ENCODE data around the gene SLC37A2.
A peak's percentile ranks its signal among the peaks of the same experiment; 100 is the strongest.
"Not testable (repeated sequence)": the region's sequence is repeated elsewhere in the genome, so short reads cannot be mapped to it uniquely, and the experiment has no call there.

The SLC37A2 gene

DNA sequence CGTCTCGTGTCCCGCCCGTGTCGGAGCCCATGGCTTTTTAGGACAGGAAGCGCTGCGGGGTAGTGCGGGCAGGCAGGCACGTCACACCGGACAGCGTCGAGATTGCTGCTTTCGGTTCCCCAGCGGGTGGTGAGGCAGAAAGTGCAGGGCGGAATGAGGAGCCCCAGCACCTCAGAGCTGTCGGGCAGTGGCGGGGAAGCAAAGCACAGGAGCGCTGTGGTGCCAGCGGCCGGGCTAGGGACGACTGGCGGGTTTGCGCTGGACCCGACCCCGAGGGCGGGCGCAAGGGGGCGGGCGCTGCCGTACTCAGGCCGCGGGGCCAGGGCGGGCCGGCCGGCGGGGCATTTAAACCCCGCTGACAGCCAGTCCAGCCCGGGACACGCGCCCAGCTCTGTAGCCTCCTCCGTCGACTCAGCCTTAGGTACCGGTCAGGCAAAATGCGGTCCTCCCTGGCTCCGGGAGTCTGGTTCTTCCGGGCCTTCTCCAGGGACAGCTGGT is at the start of gene SLC37A2:
Gene SLC37A2, plus strand, starts transcription at position 375 of the 498 bp plus-strand sequence. Its CDS starts 63 bp downstream, at position 438.
- ATAC-seq, result peak; percentile 70 to 85

DNA sequence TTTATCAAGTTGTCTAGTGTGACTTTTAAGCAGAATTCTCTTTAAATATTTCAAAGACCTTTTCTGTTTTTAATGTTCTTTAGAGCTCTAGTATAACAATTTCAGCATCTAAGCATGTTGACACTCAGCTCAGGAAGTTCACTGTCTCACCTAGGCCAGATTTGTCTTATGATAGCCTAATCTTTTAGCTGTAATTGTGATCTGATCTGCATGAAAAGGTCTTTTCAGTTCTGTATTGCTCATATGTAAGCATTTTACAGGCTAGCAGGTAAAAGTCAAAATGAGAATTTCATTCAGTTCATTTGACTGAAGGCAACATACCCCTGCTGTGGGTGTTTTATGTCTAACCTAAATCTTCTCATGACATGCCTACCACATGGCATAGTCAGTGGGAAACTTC is 46.7 kb upstream of the SLC37A2 start:
- no peak for ATAC-seq

DNA sequence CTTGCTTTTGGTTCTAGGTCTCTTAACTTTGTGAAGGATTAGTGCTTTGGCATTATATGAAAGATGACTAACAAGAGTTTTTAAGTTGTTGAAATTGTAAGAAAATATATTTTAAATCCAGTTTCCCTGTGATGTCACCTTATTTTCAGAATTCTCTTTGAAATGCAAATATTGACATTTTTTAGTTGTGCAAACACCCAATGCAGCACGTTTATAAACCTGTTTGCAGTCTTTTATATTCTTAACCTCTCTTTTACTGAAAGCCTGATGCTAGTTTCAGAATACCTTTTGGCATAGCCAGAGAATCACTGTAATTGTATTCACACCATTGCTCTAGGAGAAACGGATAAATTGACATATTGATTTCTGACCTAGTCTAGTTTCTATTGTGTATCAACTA is 42.8 kb upstream of the SLC37A2 start:
- no peak for ATAC-seq

DNA sequence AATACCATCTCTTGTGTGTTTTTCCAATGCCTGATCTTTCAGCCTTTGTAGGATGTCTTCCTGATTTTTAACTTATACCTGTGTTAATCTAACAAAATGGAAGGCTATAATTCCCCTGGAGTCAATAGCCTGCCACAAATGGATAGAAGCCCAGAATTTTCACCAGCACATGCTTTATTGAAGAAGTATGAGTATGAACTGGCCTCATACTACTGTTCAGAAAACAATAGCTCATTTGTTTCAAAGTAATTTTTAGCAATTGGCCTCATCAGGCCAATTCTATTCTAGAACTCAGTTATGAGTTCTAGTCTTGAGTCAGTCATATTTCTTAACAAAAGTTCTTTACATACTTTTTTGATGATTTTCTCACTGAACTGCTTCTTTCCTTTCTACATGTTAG is 40.6 kb upstream of the SLC37A2 start:
- ATAC-seq, result no peak

DNA sequence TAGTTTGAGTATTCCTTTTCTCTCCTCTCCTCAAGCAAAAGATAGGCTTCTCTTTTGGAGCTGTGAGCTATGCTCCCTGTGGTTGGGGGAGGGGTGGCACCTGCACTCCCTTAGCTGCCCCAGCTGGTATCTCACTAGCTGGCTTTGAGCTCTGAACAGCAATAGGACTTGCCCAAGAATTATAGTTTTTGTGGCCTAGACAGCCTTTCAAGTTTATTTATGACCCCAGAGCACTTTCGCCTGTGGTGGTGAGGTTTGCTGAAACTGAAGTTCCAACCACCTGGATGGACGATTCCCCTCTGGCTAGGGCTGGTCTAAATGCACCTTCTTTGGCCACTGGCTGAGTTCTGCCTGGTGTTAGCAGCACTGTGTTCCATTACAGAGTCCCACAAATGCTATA is 37.1 kb upstream of the SLC37A2 start:
- no peak for ATAC-seq

DNA sequence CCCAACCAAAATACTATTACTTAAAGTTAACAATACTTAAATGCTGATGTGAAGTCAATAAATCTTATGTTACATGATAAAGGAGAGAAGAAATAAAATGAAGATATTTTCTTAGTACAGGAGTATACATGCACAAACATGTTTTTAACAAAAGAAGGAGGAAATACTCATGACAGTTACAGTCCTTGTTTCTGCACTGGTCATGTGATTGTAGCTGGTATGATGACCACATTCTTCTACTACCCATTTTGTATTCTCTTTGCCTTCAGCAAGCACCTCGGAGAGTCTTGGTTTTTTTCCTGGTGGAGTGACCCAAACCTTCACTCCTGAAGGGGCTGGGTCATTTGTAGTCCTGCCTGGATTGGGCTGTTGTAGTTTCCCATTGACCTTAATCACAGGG is 33.7 kb upstream of the SLC37A2 start:
- not testable (repeated sequence) for ATAC-seq

DNA sequence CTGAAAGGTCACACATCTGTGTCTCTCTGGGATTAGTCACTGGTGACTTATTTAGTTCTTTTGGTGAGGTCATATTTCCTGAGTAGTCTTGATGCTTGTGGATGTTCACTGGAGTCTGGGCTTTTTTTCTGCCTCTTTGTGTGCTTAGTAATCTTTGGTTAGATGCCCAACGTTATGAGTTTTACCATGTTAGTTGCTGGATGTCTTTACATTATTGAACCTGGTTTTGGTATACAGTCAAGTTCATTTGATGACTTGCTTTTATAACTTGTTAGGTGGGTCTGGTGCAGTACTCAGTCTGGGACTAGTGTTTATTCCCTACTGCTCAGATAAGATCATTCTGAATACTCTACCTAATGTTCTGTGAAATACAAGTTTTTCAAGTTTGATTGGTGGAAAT is 26.2 kb upstream of the SLC37A2 start:
- peak; percentile 81 to 87 for ATAC-seq

DNA sequence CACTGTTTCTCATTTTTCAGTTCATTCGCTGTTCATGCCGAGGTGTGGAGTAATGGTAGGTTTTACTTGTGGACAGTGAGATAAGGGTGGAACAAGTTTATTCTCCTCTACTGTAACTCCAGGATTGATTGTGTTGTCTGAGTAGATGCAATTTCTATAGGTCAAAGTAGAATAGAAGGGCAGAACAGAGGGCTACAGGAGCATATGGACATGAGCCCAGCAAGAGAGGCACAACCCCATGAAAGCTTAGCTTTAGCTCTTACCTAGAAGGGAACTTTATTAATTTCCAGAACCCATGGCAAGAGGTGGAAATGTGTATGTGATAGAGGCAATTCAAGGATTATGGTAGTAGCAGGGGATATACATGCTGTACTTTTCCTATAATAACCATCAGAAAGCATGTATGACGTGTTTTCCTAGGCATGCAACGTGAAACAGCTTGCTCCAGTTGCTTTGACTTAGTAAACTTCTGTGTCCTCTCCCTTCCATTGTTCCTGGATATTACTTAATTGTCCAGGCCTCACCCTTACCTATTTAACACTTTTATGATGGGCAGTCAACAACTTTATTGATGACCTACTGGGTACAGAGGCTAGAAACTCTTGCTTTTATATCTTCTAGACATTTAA is 13.8 kb upstream of the SLC37A2 start:
- ATAC-seq, result no peak

DNA sequence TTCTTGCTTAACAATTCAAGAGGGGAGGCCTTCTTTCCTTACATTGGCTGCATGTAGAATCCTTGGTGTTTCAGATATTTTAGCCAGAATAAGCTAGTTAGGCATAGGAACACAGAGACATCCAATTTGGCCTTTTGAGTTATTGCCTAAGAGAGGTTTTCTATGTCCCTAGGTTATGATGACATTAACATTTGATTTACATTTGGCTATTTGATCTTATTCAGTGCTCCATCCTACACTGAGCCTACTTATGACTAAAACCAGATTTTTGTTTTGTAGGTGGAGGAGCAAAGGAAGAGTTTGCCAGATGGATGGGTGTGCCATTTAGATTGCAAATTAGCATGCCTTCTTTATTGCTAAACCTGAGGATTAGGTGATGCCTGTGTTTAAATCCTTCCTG is 11.1 kb upstream of the SLC37A2 start:
- ATAC-seq, result no peak

DNA sequence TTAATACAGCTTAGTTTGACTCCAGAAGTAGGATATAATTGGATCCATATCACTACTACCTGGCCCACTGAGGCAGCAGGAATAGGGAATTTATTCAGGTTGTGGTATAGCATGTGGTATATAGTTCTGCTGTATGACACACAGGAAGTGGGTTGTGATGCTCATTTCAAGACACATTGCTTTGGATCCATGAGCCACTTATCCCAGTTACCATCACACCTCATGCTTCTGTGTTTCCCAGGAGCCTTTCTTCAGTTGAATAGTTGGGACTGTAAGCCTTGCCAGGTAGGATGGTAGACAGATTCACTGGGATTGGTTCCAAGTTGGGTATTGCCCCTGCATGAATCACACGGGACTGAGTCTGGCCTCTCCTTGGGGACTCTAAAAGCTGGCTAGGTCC is 9.9 kb upstream of the SLC37A2 start:
- no peak for ATAC-seq

DNA sequence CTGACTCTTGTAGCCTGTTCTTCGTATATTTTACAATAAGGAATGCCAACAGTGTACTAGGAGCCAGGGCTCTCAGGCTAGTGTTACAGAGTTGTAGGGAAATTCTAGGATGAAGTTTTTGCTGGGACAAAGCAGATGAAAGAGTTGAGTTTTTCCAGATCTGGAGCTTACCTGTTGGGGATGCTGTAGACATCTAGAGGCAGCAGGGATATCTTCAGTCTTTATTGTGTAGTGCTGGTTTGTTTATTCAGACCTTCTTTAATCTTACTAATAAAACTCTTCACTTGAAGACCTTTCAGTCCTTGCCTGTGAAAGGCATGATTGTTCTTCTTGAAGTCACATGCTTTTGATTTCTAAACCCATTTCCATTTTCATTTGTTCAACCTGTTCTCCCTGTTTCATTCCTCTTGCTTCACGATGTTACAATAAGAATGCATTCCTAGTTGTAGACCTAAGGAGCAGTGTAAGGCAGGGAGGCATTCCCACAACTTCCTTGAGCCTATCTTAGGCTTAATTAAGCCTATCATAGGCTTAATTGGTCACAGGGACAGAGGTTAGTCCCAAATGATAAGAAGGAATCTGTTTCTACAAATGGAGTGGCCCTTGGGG is 7.9 kb upstream of the SLC37A2 start:
- ATAC-seq, result no peak

DNA sequence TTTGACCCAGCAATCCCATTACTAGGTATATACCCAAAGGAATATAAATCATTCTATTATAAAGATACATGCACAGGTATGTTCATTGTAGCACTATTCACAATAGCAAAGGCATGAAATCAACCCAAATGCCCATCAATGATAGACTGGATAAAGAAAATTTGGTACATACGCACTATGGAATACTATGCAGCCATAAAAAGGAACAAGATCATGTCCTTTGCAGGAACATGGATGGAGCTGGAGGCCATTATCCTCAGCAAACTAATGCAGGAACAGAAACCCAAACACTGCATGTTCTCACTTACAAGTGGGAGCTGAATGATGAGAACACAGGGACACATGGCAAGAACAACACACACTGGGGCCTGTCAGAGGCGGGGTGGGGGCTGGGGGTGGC is 7.0 kb upstream of the SLC37A2 start:
- ATAC-seq, result not testable (repeated sequence)

DNA sequence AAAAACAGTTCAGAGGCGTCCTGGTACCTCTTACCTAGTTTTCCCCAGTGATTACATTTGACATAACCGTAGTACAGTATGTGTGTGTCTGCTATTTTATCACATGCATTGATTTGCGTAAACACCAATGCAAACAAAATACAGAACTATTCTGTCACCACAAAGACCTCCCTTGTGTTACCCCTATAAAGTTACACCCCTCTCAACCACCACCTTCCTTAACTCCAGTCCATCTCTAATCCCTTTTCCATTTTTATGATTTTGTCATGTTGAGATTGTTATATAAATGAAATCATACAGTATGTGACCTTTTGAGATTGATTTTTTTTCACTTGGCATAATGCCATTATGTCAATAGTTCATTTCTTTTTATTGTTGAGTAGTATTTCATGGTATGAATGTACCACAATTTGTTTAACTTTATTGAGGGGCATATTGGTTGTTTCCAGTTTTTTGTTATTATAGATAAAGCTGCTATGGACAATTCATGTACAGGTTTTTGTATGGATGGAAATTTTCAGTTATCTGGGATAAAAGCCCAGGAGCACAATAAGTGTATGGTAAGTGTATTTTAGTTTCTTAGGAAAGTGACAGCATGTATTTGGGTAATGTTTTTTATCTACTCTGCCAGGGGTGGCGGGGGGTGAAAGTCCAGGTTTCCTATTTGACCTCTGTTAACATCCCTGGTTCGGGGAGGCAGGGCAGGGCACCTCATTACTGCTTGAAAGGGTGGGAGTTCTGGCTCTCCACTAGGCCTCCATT is 6.0 kb upstream of the SLC37A2 start:
- no peak for ATAC-seq

DNA sequence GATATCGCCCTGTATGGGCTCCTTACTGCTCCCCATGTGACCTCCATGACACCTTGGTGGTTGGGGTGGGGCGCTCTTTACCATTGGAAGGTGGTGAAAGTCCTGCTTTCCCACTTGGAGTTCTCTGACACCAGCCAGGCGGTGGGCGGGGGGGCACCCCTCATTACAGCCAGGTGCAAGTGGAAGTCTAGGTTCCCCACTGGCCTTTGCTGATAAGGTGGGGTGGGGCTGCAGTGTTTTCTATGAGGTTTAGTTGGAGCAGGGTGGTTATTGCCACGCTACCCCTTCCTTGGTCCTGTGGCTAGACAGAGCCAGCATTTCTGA is 5.5 kb upstream of the SLC37A2 start:
- no peak for ATAC-seq

DNA sequence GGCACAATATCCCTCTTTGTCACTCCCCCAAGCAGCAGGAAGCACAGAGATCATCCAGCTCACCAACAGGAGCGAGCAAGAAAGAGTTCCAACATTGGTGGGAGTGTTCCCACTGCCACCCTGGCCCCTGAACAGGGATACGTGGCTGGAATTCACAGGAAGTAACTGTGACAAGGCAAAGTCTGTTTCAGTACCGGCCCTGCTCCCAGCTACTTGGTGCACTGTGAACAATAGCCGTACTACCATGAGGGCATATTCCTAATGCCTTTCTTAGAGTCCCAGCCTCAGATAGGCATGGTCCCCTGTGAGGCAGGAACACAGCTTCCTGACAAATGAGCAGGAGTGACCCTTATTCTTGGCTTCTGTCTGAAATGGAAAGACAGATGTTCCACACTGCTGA is 1.8 kb upstream of the SLC37A2 start:
- ATAC-seq, result no peak

DNA sequence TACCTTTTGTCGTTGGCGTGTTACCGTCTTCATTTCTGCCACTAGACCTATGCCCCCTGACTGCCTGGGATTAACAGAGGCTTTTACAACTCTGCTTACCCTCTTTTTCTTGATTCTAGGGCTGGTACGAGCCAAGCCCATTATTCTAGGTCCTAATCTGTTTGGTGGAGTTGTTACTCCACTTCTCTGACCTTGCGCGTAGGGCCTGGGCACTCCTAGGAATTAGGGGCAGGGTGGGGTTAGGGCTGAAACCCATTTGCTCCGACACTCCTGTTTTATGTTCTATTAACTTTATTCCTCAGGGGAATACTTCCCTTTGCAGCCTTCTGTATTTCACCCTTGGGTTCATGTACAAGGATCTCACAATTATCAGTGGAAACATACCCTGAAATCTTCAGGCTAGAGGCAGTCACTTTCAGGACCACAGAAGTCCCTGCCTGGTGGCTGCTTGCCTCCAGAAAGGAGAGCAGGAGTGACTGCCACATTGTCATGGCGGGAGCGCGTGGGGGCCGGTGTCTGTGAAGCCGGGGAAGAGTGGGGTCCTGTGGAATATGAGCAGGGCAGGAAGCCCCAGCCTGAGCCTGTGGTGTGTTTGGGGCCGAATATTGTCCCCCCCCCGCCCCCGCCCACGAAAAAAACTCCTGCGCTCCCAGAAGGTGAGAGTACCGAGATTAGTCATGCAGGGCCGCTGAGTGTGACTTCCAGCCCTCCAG is 731 bp upstream of the SLC37A2 start:
- no peak for ATAC-seq

DNA sequence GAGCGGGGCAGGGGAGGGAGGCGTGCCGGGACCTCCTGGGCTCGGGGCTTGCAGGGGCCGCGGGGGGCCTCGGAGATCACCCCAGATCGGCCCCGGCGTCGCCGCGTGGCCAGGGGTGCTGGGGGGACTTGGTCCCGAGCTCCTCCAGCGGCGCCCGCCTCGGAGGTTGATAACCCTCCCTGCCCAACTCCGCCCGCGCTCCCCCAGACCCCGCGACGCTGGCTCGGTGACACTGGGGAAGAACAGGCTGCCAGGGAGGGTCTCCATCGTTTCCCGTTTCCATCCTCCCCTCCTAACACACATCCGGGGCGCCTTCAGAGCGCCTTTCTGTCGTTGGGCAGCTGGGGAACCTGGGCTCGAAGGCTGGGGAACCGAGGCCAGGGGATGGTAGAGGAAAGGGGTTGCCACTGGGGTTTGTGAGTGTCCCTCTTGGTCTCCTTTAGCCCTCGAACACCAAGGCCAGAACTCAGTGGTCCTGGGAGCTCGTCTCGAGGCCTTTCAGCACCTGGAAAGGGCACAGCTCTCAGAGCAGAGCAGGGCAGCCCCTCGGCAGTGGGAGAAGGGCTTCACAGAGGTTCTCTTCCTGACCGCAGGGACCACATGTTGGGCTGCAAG is 431 bp downstream of the SLC37A2 start:
- ATAC-seq, result peak in 1 of 2 donors; percentile 21

DNA sequence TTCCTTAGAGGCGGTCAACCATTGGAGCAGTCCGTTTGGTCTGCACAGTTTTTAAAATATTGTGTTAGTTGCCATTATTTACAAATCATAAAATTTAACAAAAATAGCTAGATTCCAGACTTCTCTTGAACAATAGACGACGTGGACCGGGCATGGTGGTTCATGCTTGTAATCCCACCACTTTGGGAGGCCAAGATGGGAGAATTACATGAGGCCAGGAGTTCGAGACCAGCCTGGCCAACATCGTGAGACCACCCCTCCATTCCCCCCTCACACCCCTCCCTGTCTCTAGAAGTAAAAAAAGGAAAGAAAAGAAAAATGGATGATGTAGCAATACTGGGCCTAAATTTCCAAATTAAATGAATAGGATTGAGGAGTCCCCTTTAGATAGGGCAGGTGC is 965 bp downstream of the SLC37A2 start:
- ATAC-seq, result no peak

DNA sequence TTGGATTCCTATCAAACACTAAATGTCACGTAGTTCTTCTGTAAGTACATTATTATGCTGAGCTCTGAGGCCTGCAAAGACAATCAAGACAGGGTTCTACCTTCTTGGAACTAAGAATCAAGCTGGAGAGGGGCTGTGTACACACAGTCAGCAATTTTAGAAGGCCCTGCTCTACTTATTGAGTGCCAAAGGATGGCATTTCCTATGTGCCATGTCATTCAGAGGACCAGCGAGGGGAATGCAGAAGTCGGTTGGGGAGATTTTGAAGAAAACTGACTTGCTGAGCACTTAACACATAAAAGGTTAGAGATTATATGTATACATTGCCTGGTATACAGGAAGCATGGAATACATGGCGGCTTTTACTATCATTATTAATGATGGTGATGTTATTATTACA is 5.3 kb downstream of the SLC37A2 start:
- no peak for ATAC-seq

DNA sequence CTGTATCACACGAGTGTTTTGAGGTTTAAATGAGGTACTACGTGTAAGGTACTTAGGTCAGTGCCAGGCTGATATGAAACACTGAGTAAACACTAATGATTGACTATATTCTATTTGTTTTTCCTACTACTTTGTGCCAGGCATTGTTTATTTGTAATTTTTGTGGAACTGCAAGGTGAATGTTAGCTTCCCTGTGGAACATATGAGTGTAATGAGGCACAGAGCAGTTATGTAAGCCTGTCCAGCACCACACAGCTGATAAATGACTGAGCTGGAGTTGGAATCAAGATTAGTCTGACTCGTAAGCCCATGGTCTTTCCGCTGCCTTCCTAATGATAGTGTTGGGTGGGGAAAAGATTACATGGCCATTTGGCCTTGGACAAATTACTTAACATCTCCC is 5.9 kb downstream of the SLC37A2 start:
- no peak for ATAC-seq

DNA sequence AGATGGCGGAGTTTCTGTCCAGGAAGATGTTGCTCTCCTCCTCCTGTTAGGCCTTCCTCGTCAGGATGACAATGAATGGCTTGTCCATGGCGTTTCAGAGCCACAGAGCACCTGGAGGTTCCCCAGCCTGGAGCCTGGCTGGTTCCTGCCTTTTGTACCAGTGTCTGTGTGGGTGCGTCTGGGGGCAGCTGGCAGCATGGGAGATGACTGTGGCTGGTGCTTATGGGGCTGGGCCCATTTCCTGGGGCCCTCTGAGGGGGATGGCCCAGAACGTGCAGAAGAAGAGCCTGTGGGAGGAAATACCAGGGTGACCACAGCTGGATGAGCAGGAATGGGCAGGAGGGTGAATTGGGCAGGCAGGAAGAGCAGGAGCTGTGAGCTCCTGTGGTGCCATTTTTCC is 6.7 kb downstream of the SLC37A2 start:
- ATAC-seq, result no peak

DNA sequence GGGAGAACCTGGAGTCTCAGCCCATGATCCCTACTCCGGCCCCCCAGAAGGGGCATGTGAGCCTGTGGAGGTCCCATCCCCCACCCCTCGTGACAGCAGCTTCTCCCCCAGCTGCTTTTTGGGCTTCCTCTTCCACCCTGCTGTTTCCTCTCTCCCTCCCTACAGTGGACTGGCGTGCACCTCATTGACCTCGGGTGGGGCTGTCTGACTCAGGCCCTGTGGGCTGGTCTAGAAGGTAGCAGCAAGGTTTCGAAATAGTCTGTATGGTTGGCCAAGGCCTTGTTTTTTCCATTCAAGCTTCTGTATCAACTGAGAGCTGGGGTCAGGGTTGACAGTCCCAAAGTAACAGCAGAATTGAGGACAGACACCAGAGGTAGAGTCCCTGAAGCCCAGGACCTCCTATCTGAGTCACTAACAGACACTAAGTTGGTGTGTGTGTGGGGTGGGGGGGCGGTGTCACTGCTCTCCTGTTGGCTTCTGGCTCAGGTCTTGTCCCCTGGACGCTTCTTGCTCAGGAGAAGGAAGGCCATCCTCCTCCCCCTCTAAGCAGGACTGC is 7.7 kb downstream of the SLC37A2 start:
- ATAC-seq, result peak; percentile 67 to 71

DNA sequence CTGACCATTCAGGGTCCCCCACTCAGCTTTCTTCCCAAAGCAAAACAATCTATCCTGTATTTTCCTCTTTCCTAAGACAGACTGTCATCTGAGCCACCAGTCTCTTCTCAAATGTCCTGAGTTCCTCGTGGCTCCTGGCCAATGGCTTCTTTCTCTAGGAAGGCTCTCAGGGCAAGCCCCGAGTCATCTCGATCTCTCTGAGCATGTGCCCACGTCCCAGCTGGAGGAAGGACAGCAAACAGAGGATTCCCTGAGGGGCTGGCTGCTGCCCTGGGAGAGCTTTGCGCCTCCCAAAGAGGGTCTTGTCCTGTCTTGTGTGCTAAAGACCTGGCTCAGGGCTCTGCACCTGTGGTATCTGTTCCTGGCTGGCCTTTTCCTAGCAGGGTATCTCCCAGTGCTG is 8.3 kb downstream of the SLC37A2 start:
- ATAC-seq, result no peak

Measured in activated CD4-positive, CD25-positive, alpha-beta regulatory T cell treated with anti-CD3 and anti-CD28 coated beads, Interleukin-2, amount 50 U/mL, for 24 hours (primary cell).